Upper lobe of left lung (tissue), 4 donors: Measurements from ENCODE around the gene TMEM30A.

ENCODE experiments used
- EP300 ChIP-seq, 4 donors: sonication (generic); formaldehyde crosslinking; IDR thresholded peaks; one replicate each; pipeline ENCODE4 v1.5.1; 2017; ENCODE audit warnings: antibody characterized with exemption in 4 of 4, control low read depth in 2 of 4
- POLR2AphosphoS5 ChIP-seq, 2 donors: sonication (generic); formaldehyde crosslinking; IDR thresholded peaks; one replicate each; pipeline ENCODE4 v1.5.1; 2017; ENCODE audit warnings: antibody characterized with exemption in 2 of 2

DNA sequence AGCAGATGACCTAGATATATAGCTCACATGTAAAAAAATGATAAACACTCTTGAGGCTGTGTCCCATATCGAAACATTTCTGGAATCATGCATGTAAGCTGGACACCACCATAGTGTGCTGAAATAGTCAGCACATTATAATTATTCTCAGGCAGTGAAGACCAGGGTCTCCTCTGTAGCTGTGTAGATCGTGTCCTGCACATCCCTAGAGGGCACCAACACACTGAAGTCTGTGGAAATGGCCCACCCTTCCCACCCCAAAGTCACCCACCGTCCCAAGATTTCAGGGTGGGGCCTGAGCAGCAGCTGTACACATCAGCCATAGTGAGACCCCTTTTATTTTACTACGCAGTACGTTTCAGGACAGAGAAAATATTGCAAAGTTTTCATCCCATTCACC, 21.0 kb upstream of the TMEM30A start:
- no peak for TF ChIP-seq POLR2AphosphoS5 (IDR thresholded peaks at IDR 0.05)
- TF ChIP-seq EP300 (IDR thresholded peaks at IDR 0.05): no peak
